Skeletal muscle satellite cell (primary cell): ENCODE results near the gene OLFML2B.

Experiments
- H3K27me3 ChIP-seq: 2 replicates; pipeline ENCODE4 v1.7.0; 2013; ENCODE audit warnings: low read length; ENCODE audit not compliant: control insufficient read depth, insufficient read depth
- H3K36me3 ChIP-seq: 2 replicates; pipeline ENCODE4 v1.7.0; 2013; ENCODE audit warnings: mild to moderate bottlenecking, control low read depth, low read length; ENCODE audit not compliant: insufficient read depth
- H3K4me1 ChIP-seq: 2 replicates; pipeline ENCODE4 v1.7.0; 2013; ENCODE audit warnings: low read length; ENCODE audit not compliant: control insufficient read depth, insufficient read depth
- H3K4me2 ChIP-seq: 2 replicates; pipeline ENCODE4 v1.7.0; 2013; ENCODE audit warnings: mild to moderate bottlenecking, low read length
- H3K4me3 ChIP-seq: 2 replicates; pipeline ENCODE4 v1.7.0; 2013; ENCODE audit warnings: low read length
- H3K9ac ChIP-seq: 2 replicates; pipeline ENCODE4 v1.7.0; 2013; ENCODE audit warnings: mild to moderate bottlenecking, low read depth, low read length, moderate library complexity
- H3K9me3 ChIP-seq: replicated peaks from 2 replicates; pipeline ENCODE4 v1.7.0; 2013; ENCODE audit warnings: mild to moderate bottlenecking, control low read depth, low read length

OLFML2B gene

DNA sequence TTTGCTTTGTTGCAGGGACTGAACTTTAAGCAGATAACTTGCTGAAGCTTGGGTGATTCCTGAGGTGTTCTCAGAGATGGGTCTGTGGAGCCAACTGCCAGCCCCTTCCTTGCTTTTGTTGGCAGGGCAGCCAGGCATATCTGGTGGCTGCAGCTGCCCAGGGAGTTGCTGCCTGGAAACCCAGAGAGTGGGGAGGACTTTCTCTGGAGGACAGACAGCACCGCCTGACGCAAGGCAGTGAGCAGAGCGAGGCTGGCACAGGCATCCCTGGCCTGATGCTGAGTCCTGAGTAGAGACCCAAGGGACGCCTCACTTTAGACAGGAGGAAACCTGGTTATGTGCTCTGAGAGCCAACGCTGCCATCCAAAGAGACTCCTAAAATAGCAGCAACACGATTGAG lies 9.8 kb upstream of the OLFML2B start:
- Histone ChIP-seq H3K9ac (no peak overlapping the region), H3K36me3 (no peaks in the 10 kb centered on the region), H3K4me2 (no peak overlapping the region), H3K9me3 (no peaks in the 10 kb centered on the region), H3K4me1 (peaks cover 4% of the 10 kb centered on the region), H3K27me3 (peaks cover 32% of the 10 kb centered on the region), H3K4me3 (no peak overlapping the region)

DNA sequence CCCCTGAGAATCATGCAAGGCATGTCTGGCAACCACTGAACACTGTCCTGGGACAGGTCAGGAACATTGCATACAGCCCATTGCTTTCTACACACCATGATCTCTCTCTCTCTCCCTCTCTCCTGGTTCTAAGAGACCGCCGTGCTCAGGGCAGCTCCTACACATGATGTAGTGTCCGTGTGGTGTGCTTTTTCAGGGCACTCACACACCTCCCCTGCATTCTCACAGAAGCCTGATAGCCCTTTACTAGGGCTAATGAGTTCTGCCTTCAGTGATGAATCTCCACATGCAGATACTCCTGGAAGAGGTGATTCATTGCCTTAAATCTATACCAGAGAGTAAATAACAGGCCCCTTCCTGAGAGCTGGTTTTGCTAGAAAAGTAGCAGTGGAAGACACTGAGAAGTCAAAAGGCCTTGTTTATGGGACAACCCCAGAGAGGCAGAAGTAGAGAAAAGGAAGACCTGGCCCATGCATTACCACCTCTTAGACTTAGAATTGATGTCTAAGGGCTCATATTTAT lies 7.2 kb upstream of the OLFML2B start:
- H3K27me3 ChIP-seq = peaks cover 27% of the 10 kb centered on the region
- H3K4me3 ChIP-seq = no peak overlapping the region
- H3K36me3 ChIP-seq = no peaks in the 10 kb centered on the region
- H3K4me2 ChIP-seq = no peak overlapping the region
- H3K4me1 ChIP-seq = peaks cover 4% of the 10 kb centered on the region
- H3K9ac ChIP-seq = no peak overlapping the region
- no peaks in the 10 kb centered on the region for H3K9me3 ChIP-seq

DNA sequence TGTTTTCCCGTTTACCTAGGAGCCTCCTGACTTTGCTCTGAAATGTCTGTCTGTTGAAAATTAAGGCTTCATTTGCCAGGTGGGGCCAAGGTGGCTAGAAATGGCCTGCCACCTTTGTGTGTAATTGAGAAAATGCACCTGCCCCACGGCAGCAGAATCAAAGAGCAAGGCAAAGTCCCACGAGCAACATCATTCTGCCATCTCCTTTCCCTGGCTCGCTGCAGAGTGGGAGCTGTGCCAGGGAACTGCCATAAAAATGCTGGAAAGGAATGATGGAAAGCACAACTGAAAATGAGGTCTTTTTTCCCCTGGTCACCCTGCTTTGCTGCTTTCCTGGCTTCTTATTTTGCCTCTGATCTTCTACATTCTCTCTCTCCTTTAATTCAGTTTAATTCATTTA lies 5.5 kb upstream of the OLFML2B start:
- Histone ChIP-seq H3K4me2 (no peak overlapping the region), H3K36me3 (no peaks in the 10 kb centered on the region), H3K27me3 (peaks cover 22% of the 10 kb centered on the region), H3K9me3 (no peaks in the 10 kb centered on the region), H3K4me1 (peaks cover 4% of the 10 kb centered on the region), H3K4me3 (no peak overlapping the region), H3K9ac (no peak overlapping the region)

DNA sequence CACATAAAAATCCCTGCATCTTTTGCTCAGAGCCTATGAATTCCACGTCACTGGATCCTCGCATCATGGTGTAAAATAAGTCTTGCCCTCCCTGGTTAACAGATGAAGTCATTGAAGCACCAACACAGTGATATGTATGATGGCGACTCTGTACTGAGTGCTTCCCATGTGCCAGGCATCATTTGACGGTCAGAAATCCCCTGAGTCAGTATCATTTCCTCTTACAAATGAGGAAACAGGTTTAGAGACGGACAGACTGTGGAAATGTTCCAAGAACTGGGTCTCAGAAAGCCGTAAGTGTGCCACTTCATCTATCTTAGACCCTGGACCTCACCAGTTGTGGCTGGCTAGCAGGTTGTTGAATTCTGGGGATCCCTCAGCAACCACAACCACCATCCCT lies 5.1 kb upstream of the OLFML2B start:
- Histone ChIP-seq H3K4me3 (no peak overlapping the region), H3K27me3 (peaks cover 22% of the 10 kb centered on the region), H3K9ac (no peak overlapping the region), H3K9me3 (no peaks in the 10 kb centered on the region), H3K4me2 (no peak overlapping the region), H3K36me3 (no peaks in the 10 kb centered on the region), H3K4me1 (peaks cover 4% of the 10 kb centered on the region)

DNA sequence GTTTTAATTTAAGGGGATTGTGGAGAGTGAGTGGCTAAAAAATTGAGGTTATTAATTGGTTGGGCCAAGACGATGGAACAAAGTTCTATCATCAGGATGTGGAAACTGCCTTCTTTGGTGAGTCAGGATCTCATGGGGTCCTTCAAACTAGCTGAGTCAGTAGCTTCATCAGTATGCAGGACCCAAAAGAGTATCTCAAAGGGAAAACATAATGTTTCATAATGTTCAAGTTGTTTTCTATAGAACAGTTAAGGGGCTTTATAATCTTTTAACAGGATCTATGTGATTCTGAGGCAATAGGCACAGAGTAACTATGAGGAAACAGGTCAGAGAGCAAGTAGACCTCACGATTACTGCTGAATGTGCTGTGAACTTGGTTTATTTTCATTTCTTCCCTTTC lies 3.2 kb upstream of the OLFML2B start:
- Histone ChIP-seq H3K4me3 (no peak overlapping the region), H3K4me2 (no peak overlapping the region), H3K9ac (no peak overlapping the region), H3K9me3 (no peaks in the 10 kb centered on the region), H3K27me3 (peaks cover 22% of the 10 kb centered on the region), H3K36me3 (no peaks in the 10 kb centered on the region), H3K4me1 (peaks cover 17% of the 10 kb centered on the region)

DNA sequence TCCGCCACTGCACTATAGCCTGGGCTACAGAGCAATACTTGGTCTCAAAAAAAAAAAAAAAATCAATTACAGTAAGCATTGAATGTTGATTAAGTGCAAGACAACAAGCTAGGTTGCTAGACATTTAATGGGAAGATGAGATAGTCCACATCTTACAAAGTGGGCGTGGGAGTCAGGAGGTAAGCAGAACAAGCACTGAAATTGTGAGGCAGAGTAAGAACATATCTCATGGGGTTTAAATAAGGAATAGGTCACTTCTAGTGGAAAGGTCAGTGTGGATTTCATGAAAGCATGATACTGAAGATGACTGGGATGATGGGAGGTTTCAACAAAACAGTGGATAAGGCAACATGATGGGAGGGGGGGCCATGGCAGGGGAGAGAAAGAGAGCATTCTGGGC lies 1.9 kb upstream of the OLFML2B start:
- peaks cover 30% of the 10 kb centered on the region for H3K4me1 ChIP-seq
- H3K36me3 ChIP-seq = no peaks in the 10 kb centered on the region
- no peak overlapping the region for H3K4me3 ChIP-seq
- no peak overlapping the region for H3K9ac ChIP-seq
- H3K4me2 ChIP-seq = no peak overlapping the region
- peaks cover 13% of the 10 kb centered on the region for H3K27me3 ChIP-seq
- H3K9me3 ChIP-seq = no peaks in the 10 kb centered on the region

DNA sequence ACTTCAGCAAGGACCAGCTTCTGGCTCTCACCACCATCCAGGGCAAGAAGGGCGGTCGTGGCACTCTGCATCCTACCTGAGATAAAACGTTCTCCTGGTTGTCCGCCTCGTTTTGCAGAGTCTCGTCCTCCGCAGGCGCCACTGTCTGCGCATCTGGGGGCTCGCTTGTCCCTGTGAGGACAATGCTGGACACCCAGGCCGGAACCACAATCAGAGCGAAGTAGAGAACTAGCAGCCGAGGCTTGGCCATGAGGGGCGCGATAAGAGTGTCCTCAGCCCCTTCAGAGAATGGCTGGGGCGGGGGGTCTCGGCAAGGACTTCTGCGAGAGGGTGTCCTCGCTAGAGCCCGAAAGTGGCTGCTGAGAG lies 505 bp downstream of the OLFML2B start:
- Histone ChIP-seq H3K27me3 (no peaks in the 10 kb centered on the region), H3K36me3 (no peaks in the 10 kb centered on the region), H3K4me2 (peak overlapping the region; percentile 96), H3K4me1 (peaks cover 49% of the 10 kb centered on the region), H3K4me3 (peak overlapping the region; percentile 74), H3K9me3 (no peaks in the 10 kb centered on the region), H3K9ac (peak overlapping the region; percentile 62)

DNA sequence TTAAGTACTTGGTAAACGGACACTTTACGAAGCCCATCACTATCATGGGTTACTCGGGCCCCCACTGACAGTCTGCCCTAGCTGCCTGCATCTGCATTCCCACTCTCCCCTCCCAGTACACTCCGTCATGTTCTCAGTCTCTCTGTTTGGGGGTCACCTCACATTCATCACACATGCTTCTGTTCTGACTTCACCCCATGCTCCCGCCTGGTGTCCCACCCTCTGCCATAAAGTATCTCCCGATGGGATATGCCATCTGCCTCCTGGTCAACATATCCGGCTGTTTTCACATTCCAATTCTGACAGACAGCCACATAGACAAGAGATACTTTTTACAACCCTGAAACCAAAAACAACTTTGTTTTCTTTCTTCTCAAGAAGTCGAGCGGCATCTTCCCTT lies 1.0 kb downstream of the OLFML2B start:
- Histone ChIP-seq H3K9ac (peak overlapping the region; percentile 62), H3K4me1 (peaks cover 49% of the 10 kb centered on the region), H3K27me3 (no peaks in the 10 kb centered on the region), H3K9me3 (no peaks in the 10 kb centered on the region), H3K4me2 (peak overlapping the region; percentile 96), H3K4me3 (peak overlapping the region; percentile 74), H3K36me3 (no peaks in the 10 kb centered on the region)

DNA sequence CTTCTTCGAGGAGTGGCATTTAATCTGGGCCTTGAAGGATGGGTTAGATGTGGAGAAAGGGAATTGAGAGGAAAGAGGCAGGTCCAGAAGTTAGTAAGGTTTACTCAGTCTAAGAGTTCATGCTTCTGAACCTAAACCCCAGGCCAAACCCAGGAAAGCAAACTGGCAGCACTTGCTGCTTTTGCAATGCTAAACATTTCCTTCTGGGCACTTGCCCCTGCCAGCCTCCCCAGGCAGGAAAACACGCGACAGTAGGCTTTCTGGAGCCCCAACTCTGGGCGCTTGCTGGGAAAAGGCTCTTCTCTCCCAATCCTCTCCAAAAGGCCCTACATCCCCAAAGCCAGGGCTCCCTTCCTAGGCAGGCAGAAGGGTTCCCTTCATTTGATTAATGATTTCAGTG lies 2.5 kb downstream of the OLFML2B start:
- Histone ChIP-seq H3K4me3 (peak overlapping the region; percentile 16), H3K4me1 (peaks cover 49% of the 10 kb centered on the region), H3K9me3 (no peaks in the 10 kb centered on the region), H3K36me3 (no peaks in the 10 kb centered on the region), H3K27me3 (no peaks in the 10 kb centered on the region), H3K9ac (no peak overlapping the region), H3K4me2 (peak overlapping the region; percentile 52)

DNA sequence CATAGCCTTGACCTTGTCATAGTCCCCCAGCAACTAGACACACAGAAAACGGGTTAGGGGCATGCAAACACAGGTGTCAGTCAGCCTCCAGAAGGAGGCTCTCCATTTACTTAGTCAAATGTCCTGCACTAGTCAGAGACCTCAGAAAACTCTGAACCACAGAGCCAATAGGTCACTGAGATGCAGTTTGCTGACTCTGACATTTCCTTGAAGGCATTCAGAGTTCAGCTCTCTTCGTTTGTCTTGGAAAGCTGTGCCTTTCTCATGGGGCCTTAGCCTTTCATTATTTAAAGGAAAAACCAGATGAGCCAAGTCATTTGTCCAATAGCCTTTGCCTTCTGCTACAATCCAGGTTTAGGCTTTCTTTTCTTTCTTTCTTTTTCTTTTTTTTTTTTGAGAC lies 3.5 kb downstream of the OLFML2B start:
- Histone ChIP-seq H3K9ac (no peak overlapping the region), H3K36me3 (no peaks in the 10 kb centered on the region), H3K4me2 (no peak overlapping the region), H3K27me3 (peaks cover 8% of the 10 kb centered on the region), H3K9me3 (no peaks in the 10 kb centered on the region), H3K4me1 (peaks cover 49% of the 10 kb centered on the region), H3K4me3 (no peak overlapping the region)

DNA sequence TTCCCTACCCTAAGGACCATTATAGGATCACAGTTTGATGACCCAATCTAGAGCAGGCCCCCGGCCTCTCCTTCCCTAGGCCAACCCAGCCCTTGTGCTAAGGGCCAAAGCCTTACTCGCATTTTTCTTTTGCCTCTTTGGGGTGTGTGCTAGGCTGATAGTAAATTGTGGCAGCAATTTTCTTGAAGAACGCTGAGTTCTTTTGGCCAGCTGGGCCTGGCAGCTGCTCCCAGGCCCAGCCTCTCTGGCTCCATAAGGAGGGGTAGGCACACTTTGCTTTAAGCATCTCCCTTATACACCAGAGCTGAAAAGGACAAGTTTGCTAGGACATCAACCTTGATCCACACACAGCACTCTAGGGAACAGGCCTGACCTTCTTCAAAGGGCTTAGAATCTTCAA lies 4.2 kb downstream of the OLFML2B start:
- H3K4me2 ChIP-seq = peak overlapping the region; percentile 34
- H3K9ac ChIP-seq = no peak overlapping the region
- peaks cover 47% of the 10 kb centered on the region for H3K4me1 ChIP-seq
- H3K36me3 ChIP-seq = no peaks in the 10 kb centered on the region
- no peaks in the 10 kb centered on the region for H3K9me3 ChIP-seq
- H3K4me3 ChIP-seq = no peak overlapping the region
- peaks cover 9% of the 10 kb centered on the region for H3K27me3 ChIP-seq

DNA sequence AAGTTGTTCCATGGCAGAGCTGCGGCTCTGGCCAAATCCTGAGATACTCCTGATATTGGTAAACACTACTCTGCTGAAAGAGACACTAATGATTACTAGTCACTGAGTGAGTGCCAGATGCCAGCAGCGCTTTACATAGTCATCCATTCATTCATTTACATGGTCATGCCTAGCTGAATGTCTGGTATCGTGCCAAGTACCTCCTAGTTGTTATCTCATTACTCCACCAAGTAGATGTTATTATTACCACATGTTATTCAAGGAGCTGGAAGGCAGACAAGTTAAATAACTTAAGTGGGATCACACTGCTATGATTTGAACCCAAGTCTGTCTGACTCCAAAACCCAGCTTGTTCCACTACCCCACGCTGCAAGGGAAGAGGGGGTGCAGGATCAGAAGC lies 4.7 kb downstream of the OLFML2B start:
- Histone ChIP-seq H3K36me3 (no peaks in the 10 kb centered on the region), H3K9me3 (no peaks in the 10 kb centered on the region), H3K27me3 (peaks cover 9% of the 10 kb centered on the region), H3K4me2 (peak overlapping the region; percentile 34), H3K9ac (no peak overlapping the region), H3K4me3 (no peak overlapping the region), H3K4me1 (peaks cover 46% of the 10 kb centered on the region)
